ENCODE results near the gene CMTM3. TPM values are rescaled to one million over a fixed set of nuclear protein-coding genes. Genes with fewer than 3 reads are reported as not detected.

CMTM3 gene
- total and polyA plus RNA-seq, 2 experiments from 2014 or later: 32.6 to 47.0 TPM

DNA sequence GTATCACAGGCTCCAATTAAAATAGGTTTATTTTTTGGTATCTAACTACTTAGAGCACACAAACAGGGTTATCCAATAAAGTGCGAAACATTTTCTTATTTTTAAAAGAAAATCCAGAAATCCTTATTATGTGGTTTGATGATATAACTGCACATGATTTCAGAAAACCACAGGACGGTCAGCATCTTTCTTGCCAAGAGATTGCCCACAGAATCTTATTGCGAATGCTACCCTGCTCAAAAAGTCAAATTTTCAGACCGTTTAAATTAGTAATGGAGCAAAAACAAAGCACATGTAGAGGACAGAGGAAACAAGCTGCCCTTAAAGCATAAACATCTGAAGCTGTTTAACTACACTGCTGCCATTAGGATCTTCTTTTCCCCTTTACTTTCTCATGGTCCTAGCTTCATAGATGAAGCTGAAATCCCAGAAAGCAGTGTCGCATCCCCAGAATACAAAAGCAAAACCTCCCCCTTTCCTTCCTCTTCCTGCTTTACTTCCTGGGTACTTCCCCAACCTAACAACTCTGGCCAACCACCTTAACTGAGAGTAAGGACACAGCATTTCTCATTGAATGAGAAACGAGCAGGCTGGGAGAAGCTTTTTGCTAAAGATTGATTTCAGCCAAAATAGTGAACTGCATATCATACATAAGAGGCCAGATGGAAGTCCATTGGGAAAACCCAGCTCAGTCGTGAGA lies 48.3 kb downstream of the CMTM3 start:
- Histone ChIP-seq H3K9me3 (ENCODE audit: low read depth) (no peaks in the 10 kb centered on the region), H3K4me2 (ENCODE audit: unreplicated experiment) (no peak overlapping the region), H3K27me3 (replicated peaks; ENCODE audit: insufficient read depth) (no peaks in the 10 kb centered on the region), H2AFZ (no peak overlapping the region), H3F3A (ENCODE audit: insufficient read depth) (peaks cover 6% of the 10 kb centered on the region; the same call in 1 of the 2 replicates), H3K36me3 (ENCODE audit: low read depth) (no peaks in the 10 kb centered on the region), H3K9me2 (ENCODE audit: insufficient read depth) (no peaks in the 10 kb centered on the region), H3K79me2 (ENCODE audit: insufficient read depth) (peaks cover 34% of the 10 kb centered on the region), H3K27ac (no peak overlapping the region), H3K9ac (no peak overlapping the region), H3K4me1 (ENCODE audit: insufficient read depth) (peaks cover 12% of the 10 kb centered on the region), H3K4me3 (no peak overlapping the region), H4K20me1 (ENCODE audit: insufficient read depth) (no peaks in the 10 kb centered on the region)
- 68 to 74% methylated on average over 7 of the region's 7 CpGs for WGBS, 2 experiments (ENCODE audit: low coverage in 1 of 2, low lambda C conversion rate in 2 of 2, missing lambda C conversion rate in 2 of 2)
- TF ChIP-seq EZH2phosphoT487 (IDR thresholded peaks at IDR 0.05; ENCODE audit: insufficient read depth, low read depth) (no peak), EZH2 (IDR thresholded peaks at IDR 0.05; ENCODE audit: insufficient read depth, poor library complexity, severe bottlenecking) (no peak)
- peak; percentile 26 for DNase-seq
- in situ Hi-C loops (cut with MboI): no loop called here

DNA sequence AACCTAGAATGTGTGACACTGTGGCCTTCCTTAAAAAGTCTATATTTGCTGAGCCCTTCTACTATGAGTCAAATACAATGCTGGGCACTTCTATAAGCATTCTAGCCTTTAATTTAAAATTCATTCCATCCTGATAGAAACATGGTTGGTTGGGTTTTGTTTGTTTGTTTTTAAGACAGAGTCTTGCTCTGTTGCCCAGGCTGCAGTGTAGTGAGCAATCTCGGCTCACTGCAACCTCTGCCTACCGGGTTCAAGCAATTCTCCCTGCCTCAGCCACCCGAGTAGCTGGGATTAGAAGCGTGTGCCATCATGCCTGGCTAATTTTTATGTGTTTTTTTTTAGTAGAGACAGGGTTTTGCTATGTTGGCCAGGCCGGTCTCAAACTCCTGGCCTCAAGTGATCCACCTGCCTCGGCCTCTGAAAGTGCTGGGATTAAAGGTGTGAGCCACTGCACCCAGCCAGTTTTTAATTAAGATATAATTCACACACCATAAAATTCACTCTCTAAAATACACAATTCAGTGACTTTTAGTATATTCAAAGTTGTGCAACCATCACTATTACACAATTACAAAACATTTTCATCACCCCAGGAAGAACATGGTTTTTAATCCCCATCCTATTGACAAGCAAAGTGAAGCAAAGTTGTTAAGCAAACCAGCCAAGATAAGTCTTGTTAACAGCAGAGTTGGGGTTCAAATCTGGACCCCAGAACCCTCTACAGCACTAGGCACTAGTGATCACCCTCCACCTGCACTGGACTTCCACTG lies 49.3 kb downstream of the CMTM3 start:
- peaks cover 7% of the 10 kb centered on the region for H3F3A ChIP-seq (ENCODE audit: insufficient read depth)
- DNase-seq: peak; percentile 30
- H3K9me2 ChIP-seq (ENCODE audit: insufficient read depth): no peaks in the 10 kb centered on the region
- peaks cover 12% of the 10 kb centered on the region for H3K4me1 ChIP-seq (ENCODE audit: insufficient read depth)
- H3K36me3 ChIP-seq (ENCODE audit: low read depth): no peaks in the 10 kb centered on the region
- no peak overlapping the region for H3K27ac ChIP-seq
- no peak overlapping the region for H3K9ac ChIP-seq
- WGBS, 2 experiments (ENCODE audit: low coverage in 1 of 2, low lambda C conversion rate in 2 of 2, missing lambda C conversion rate in 2 of 2): 91 to 92% methylated on average over 6 of the region's 6 CpGs
- in situ Hi-C loops (cut with MboI): no loop called here
- H3K4me3 ChIP-seq: no peak overlapping the region
- H3K27me3 ChIP-seq (replicated peaks; ENCODE audit: insufficient read depth): no peaks in the 10 kb centered on the region
- no peak overlapping the region for H2AFZ ChIP-seq
- peaks cover 39% of the 10 kb centered on the region for H3K79me2 ChIP-seq (ENCODE audit: insufficient read depth)
- H4K20me1 ChIP-seq (ENCODE audit: insufficient read depth): no peaks in the 10 kb centered on the region
- TF ChIP-seq EZH2 (IDR thresholded peaks at IDR 0.05; ENCODE audit: insufficient read depth, poor library complexity, severe bottlenecking) (no peak), EZH2phosphoT487 (IDR thresholded peaks at IDR 0.05; ENCODE audit: insufficient read depth, low read depth) (no peak)
- H3K9me3 ChIP-seq (ENCODE audit: low read depth): no peaks in the 10 kb centered on the region
- no peak overlapping the region for H3K4me2 ChIP-seq (ENCODE audit: unreplicated experiment)

DNA sequence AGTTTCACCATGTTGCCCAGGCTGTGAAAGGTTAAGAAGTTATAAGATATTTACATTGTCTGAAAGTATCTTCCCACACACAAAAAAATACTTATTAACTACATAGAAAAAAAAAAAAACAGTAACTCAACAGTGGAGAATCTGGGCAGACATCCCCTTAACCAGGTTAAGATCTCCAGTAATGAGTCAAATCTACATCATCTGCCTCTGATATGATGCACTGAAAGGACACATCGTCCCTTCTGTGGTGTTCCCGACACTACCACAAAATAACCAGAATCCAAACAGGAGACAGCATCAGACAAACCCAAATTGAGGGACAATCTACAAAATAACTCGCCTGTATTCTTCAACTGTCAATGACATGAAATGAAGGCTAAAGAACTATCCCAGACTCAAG lies 52.0 kb downstream of the CMTM3 start:
- no peak overlapping the region for H2AFZ ChIP-seq
- DNase-seq: peak; percentile 60
- in situ Hi-C loops (cut with MboI): no loop called here

GRCh38 chr16:66658143-66658859 lies 53.8 kb downstream of the CMTM3 start:
- no peaks in the 10 kb centered on the region for H3K36me3 ChIP-seq (ENCODE audit: low read depth)
- no peak overlapping the region for H3K4me2 ChIP-seq (ENCODE audit: unreplicated experiment)
- TF ChIP-seq EZH2 (IDR thresholded peaks at IDR 0.05; ENCODE audit: insufficient read depth, poor library complexity, severe bottlenecking): no peak
- no peak for TF ChIP-seq EZH2phosphoT487 (IDR thresholded peaks at IDR 0.05; ENCODE audit: insufficient read depth, low read depth)
- DNase-seq: no peak
- no peaks in the 10 kb centered on the region for H3K27me3 ChIP-seq (replicated peaks; ENCODE audit: insufficient read depth)
- H2AFZ ChIP-seq: no peak overlapping the region
- peaks cover 42% of the 10 kb centered on the region for H3F3A ChIP-seq (ENCODE audit: insufficient read depth)
- H3K9me3 ChIP-seq (ENCODE audit: low read depth): no peaks in the 10 kb centered on the region
- no peak overlapping the region for H3K4me3 ChIP-seq
- H4K20me1 ChIP-seq (ENCODE audit: insufficient read depth): no peaks in the 10 kb centered on the region
- no peaks in the 10 kb centered on the region for H3K9me2 ChIP-seq (ENCODE audit: insufficient read depth)
- H3K4me1 ChIP-seq (ENCODE audit: insufficient read depth): peaks cover 51% of the 10 kb centered on the region
- in situ Hi-C loops (cut with MboI): no loop called here
- no peak overlapping the region for H3K27ac ChIP-seq
- WGBS, 2 experiments (ENCODE audit: low coverage in 1 of 2, low lambda C conversion rate in 2 of 2, missing lambda C conversion rate in 2 of 2): 96 to 97% methylated on average over 6 of the region's 6 CpGs
- H3K9ac ChIP-seq: no peak overlapping the region
- H3K79me2 ChIP-seq (ENCODE audit: insufficient read depth): peaks cover 36% of the 10 kb centered on the region

More for the DNA sequence above, 52.0 kb downstream of the CMTM3 start:
- Histone ChIP-seq H3K79me2 (ENCODE audit: insufficient read depth) (peaks cover 40% of the 10 kb centered on the region), H3K4me3 (no peak overlapping the region), H3K27ac (0 out of 2 replicates have a peak overlapping the region, but pooled peaks have one; percentile 11), H4K20me1 (ENCODE audit: insufficient read depth) (no peaks in the 10 kb centered on the region), H3K9ac (no peak overlapping the region), H3K9me2 (ENCODE audit: insufficient read depth) (no peaks in the 10 kb centered on the region), H3K4me2 (ENCODE audit: unreplicated experiment) (no peak overlapping the region), H3K27me3 (replicated peaks; ENCODE audit: insufficient read depth) (no peaks in the 10 kb centered on the region), H3K4me1 (ENCODE audit: insufficient read depth) (peaks cover 34% of the 10 kb centered on the region), H3K9me3 (ENCODE audit: low read depth) (no peaks in the 10 kb centered on the region), H3F3A (ENCODE audit: insufficient read depth) (peaks cover 35% of the 10 kb centered on the region), H3K36me3 (ENCODE audit: low read depth) (no peaks in the 10 kb centered on the region)
- 34 to 38% methylated on average over 3 of the region's 3 CpGs for WGBS, 2 experiments (ENCODE audit: low coverage in 1 of 2, low lambda C conversion rate in 2 of 2, missing lambda C conversion rate in 2 of 2)
- TF ChIP-seq EZH2phosphoT487 (IDR thresholded peaks at IDR 0.05; ENCODE audit: insufficient read depth, low read depth) (no peak), EZH2 (IDR thresholded peaks at IDR 0.05; ENCODE audit: insufficient read depth, poor library complexity, severe bottlenecking) (no peak)

All from GM23248 (cell line).